GM12892 (cell line): ENCODE data around the gene PRDX3.

Source experiments
- POLR2A ChIP-seq: IDR thresholded peaks from 2 replicates; pipeline ENCODE4 v1.6.1; 2011; ENCODE audit warnings: low read depth, low read length, control low read depth
- POLR2AphosphoS5 ChIP-seq: IDR thresholded peaks from 2 replicates; pipeline ENCODE4 v1.6.1; 2011; ENCODE audit warnings: low read depth, low read length, control low read depth
- TAF1 ChIP-seq: IDR thresholded peaks from 2 replicates; pipeline ENCODE4 v1.6.1; 2011; ENCODE audit warnings: low read depth, mild to moderate bottlenecking, control low read depth, low read length, borderline replicate concordance

DNA sequence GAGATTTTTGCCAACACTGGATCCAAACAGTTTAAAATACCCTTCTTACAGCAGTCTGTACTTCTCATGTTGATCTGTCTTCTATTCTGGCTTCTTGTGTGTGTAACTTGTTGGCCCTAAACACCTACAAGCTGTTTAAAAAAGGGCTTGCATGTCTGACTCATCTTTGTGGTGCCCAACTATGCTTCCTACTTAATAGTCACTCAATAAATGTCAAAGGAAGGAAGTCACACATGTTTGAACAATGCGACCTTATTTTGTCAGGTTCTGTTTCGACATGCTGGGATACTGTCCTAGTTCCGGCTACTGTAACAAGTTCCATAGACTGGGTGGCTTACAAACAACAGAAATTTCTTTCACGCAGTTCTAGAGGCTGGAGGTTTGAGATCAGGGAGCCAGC, 19.3 kb upstream of the PRDX3 start:
- TF ChIP-seq POLR2AphosphoS5 (no peak), POLR2A (no peak), TAF1 (no peak)
